Upper lobe of left lung (tissue), 6 donors: ENCODE measurements around the gene NOCT. TPM values are rescaled to one million over a fixed set of nuclear protein-coding genes. Genes with fewer than 3 reads are reported as not detected.
"Not testable (repeated sequence)": the region's sequence is repeated elsewhere in the genome, so short reads cannot be mapped to it uniquely, and the experiment has no call there.

ENCODE experiments used
- ATAC-seq, 2 donors: fragments of 200-7000 bp; cut with Tn5 transposase; one replicate each; pipeline ENCODE4 v1.9.1; 2022; ENCODE audit warnings: mild to moderate bottlenecking in 2 of 2, moderate library complexity in 2 of 2; ENCODE audit not compliant: low FRiP score in 2 of 2
- DNase-seq, 2 donors: peaks; one replicate each; pipeline ENCODE4 v3.0.0-alpha.2; 2019 to 2020
- H3K27ac ChIP-seq, 4 donors: fragments of 200-600 bp; sonication (generic); one replicate each; pipeline ENCODE4 v1.5.1; 2016 to 2019
- H3K27me3 ChIP-seq, 4 donors: fragments of 200-600 bp; sonication (generic); one replicate each; pipeline ENCODE4 v1.5.1; 2017 to 2019
- H3K36me3 ChIP-seq, 4 donors: fragments of 200-600 bp; sonication (generic); one replicate each; pipeline ENCODE4 v1.5.1; 2016 to 2019
- H3K4me1 ChIP-seq, 4 donors: fragments of 200-600 bp; sonication (generic); one replicate each; pipeline ENCODE4 v1.5.1; 2018 to 2019
- H3K4me3 ChIP-seq, 4 donors: fragments of 200-600 bp; sonication (generic); one replicate each; pipeline ENCODE4 v1.5.1; 2017 to 2019; ENCODE audit warnings: mild to moderate bottlenecking in 2 of 4, moderate library complexity in 1 of 4
- H3K9me3 ChIP-seq, 4 donors: fragments of 200-600 bp; sonication (generic); one replicate each; pipeline ENCODE4 v1.5.1; 2018 to 2019
- CTCF ChIP-seq, 6 experiments: fragments of 450-650 bp in 4 of 6; fragments of 200-600 bp in 2 of 6; sonication (generic) in 2 of 6; IDR thresholded peaks; one replicate each; pipeline ENCODE4 v1.5.1; 2016 to 2019; ENCODE audit warnings: antibody characterized with exemption in 6 of 6
- EP300 ChIP-seq, 4 donors: sonication (generic); formaldehyde crosslinking; IDR thresholded peaks; one replicate each; pipeline ENCODE4 v1.5.1; 2017; ENCODE audit warnings: antibody characterized with exemption in 4 of 4, control low read depth in 2 of 4
- POLR2A ChIP-seq, 4 donors: fragments of 450-650 bp; IDR thresholded peaks; one replicate each; pipeline ENCODE4 v1.5.1; 2016 to 2017; ENCODE audit warnings: antibody characterized with exemption in 4 of 4, mild to moderate bottlenecking in 2 of 4
- POLR2AphosphoS5 ChIP-seq, 2 donors: sonication (generic); formaldehyde crosslinking; IDR thresholded peaks; one replicate each; pipeline ENCODE4 v1.5.1; 2017; ENCODE audit warnings: antibody characterized with exemption in 2 of 2
- WGBS, 2 donors: methylation state at CpG; one replicate each; pipeline ENCODE4 v1.1.5; 2017 to 2018; 5-methylcytosine and 5-hydroxymethylcytosine counted together
- total RNA-seq, 6 donors: library from RNA; depleted of rRNA in 4 of 6; stranded (reverse); fragments of >200 nt in 4 of 6; gene quantifications; one replicate each; pipeline versions ENCODE4 v1.1.0 to v1.2.1, GENCODE V29; 2016 to 2021
- donor health status: DM: no; HTN: no; CAD: no; lungs with moderate emphysema.
- donor health status: DM: no; HTN: yes; CAD: no; lungs with severe emphysema.

Gene NOCT
- total RNA-seq, 6 donors from 2014 or later: 1.9 to 14.3 (median 4.7) TPM

DNA sequence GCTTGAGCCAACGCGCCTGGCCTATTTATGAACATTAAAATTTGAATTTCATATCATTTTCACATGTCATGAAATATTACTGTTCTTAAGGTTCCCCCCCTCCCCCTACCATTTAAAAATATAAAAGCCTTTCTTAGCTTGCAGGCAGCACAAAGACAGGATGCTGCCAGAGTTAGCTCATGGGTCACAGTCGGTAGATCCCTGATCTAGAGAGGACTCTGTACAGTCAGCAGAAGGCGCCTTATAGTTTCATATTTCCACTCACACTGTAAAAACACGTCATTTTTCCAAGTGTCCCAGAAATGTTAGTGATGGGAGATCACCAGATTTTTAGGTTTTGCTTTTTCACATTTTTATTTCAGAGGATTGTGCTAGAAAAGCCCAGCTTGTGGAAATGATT lies 12.2 kb downstream of the NOCT start:
- no peaks in the 10 kb centered on the region for H3K27me3 ChIP-seq
- DNase-seq: no peak
- no peaks in the 10 kb centered on the region for H3K9me3 ChIP-seq
- H3K4me1 ChIP-seq: peaks cover 0 to 7% (median 3%) of the 10 kb centered on the region in 4 donors
- no peak overlapping the region for H3K4me3 ChIP-seq
- no peak for ATAC-seq
- H3K27ac ChIP-seq: no peak overlapping the region
- H3K36me3 ChIP-seq: no peaks in the 10 kb centered on the region
- 85% methylated on average over 5 of the region's 5 CpGs for WGBS, 2 donors
- TF ChIP-seq EP300 (IDR thresholded peaks at IDR 0.05): no peak
- no peak for TF ChIP-seq POLR2A (IDR thresholded peaks at IDR 0.05)
- TF ChIP-seq POLR2AphosphoS5 (IDR thresholded peaks at IDR 0.05): no peak
- TF ChIP-seq CTCF (IDR thresholded peaks at IDR 0.05): no peak

- Histone ChIP-seq H3K4me1 (peaks cover 0 to 7% (median 3%) of the 10 kb centered on the region in 4 donors), H3K4me3 (no peak overlapping the region), H3K27me3 (no peaks in the 10 kb centered on the region), H3K9me3 (no peaks in the 10 kb centered on the region), H3K36me3 (no peaks in the 10 kb centered on the region), H3K27ac (no peak overlapping the region)
- DNase-seq (no peak), ATAC-seq (peak in 1 of 2 donors; percentile 12)
- TF ChIP-seq POLR2A (IDR thresholded peaks at IDR 0.05): no peak
- TF ChIP-seq POLR2AphosphoS5 (IDR thresholded peaks at IDR 0.05): no peak
- TF ChIP-seq CTCF (IDR thresholded peaks at IDR 0.05): no peak
- TF ChIP-seq EP300 (IDR thresholded peaks at IDR 0.05): no peak
- 73 to 81% methylated on average over 8 to 11 of the region's 11 CpGs for WGBS, 2 donors
Measured at GRCh38 chr4:139028191-139028661, 12.6 kb downstream of the NOCT start.

DNA sequence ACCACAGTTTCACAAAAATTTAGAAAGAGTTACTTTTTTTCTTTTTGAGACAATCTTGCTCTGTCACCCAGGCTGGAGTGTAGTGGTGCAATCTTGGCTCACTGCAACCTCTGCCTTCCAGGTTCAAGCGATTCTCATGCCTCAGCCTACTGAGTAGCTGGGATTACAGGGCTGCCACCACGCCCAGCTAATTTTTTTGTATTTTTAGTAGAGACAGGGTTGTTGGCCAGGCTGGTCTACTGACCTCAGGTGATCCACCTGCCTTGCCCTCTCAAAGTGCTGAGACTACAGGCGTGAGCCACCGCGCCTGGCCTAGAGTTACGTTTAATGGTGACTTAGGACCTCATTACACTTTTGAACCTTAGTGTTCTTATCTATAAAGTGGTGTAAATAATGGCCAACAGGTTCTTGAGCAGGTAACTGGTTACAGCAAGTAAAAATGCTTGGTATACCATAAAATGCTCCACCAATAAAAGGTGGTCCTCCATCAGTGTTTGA lies 14.3 kb downstream of the NOCT start:
- H3K9me3 ChIP-seq, H3K27me3 ChIP-seq, ATAC-seq, H3K4me1 ChIP-seq, DNase-seq, H3K36me3 ChIP-seq, H3K4me3 ChIP-seq, H3K27ac ChIP-seq: not testable (repeated sequence)
- WGBS, 2 donors: 71 to 82% methylated on average over 6 of the region's 6 CpGs

DNA sequence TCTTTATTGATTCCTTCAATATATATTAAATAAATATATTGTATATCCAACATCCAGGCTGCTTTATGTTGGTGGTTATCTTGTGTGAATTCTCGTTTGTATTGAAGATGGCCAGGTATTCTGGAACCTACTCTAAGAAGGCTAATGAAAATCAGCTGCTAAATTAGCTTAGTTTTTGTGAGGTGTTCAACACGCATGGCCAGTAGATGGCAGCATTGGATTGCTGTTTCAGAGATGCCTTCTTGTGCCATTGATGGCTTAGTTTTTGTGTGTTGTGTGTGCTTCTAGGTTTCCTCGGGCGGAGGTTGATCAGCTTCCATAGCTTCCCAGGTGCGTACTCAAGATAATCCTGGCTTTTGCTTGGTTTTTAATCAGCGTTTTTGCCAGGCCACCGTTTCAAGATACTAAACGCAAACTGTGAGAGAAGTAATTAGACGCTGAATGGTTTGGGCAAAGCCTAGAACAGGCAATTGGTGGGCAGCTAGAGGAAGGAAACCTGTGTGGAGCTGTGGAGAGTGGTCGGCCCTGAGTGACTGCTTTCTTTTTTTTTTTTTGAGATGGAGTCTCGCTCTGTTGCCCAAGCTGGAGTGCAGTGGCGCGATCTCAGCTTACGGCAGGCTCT lies 15.1 kb downstream of the NOCT start:
- H3K4me1 ChIP-seq: peaks cover 0 to 7% (median 3%) of the 10 kb centered on the region in 4 donors
- WGBS, 2 donors: 35 to 46% methylated on average over 14 of the region's 14 CpGs
- H3K27ac ChIP-seq: no peak overlapping the region
- ATAC-seq (peak; percentile 71 to 87), DNase-seq (peak in 1 of 2 donors; percentile 74)
- H3K36me3 ChIP-seq: no peaks in the 10 kb centered on the region
- TF ChIP-seq POLR2A (IDR thresholded peaks at IDR 0.05) (no peak), CTCF (IDR thresholded peaks at IDR 0.05) (peak; percentile 36 to 86 (median 72)), EP300 (IDR thresholded peaks at IDR 0.05) (no peak), POLR2AphosphoS5 (IDR thresholded peaks at IDR 0.05) (no peak)
- H3K27me3 ChIP-seq: no peaks in the 10 kb centered on the region
- no peaks in the 10 kb centered on the region for H3K9me3 ChIP-seq
- no peak overlapping the region for H3K4me3 ChIP-seq

DNA sequence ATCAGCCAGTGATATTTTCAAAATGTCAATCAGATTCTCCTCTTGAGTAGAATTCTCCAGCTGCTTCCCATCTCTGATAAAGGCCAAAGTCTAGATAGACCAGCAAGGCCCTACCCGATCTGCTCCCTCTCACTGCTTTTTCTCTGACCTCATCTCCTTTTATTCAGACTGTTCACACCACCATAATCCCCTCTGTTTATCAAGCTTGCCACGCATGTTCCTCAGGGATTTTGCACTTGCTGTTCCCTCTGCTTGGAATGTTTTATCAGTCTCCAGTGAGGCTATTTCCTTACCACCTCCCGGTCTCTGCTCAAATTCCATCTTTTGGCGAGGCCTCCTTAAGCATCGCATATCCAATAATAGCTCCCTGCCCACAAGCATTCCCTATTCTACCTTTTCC lies 20.1 kb downstream of the NOCT start:
- peaks cover 0 to 14% (median 0%) of the 10 kb centered on the region in 4 donors for H3K36me3 ChIP-seq
- H3K4me1 ChIP-seq: peaks cover 0 to 6% (median 2%) of the 10 kb centered on the region in 4 donors
- WGBS, 2 donors: 94 to 96% methylated on average over 5 of the region's 5 CpGs
- no peak overlapping the region for H3K27ac ChIP-seq
- DNase-seq (no peak), ATAC-seq (no peak)
- no peak for TF ChIP-seq POLR2A (IDR thresholded peaks at IDR 0.05)
- no peak overlapping the region for H3K4me3 ChIP-seq
- no peaks in the 10 kb centered on the region for H3K9me3 ChIP-seq
- H3K27me3 ChIP-seq: no peaks in the 10 kb centered on the region

DNA sequence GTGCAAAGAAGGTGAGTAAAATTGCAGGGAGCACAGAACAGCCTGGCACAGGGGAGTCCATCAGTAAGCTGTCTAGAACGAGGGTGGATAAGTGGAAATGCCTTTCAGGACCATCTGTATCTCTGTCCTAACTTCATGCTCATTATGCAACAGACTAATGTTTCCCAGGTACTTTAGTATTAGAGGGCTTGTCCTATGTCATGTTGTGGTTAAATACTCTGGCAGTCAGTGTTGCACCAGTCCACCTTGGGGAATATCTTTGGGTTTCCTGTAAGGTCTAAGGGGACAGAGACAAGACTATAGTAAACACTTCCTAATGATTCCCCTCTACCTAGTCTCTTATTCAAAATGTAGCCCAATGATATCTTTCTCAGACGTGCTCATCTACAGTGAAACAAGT lies 21.3 kb downstream of the NOCT start:
- 81 to 91% methylated on average over 2 of the region's 2 CpGs for WGBS, 2 donors

More for the DNA sequence above, 21.3 kb downstream of the NOCT start:
- Histone ChIP-seq H3K4me3 (no peak overlapping the region), H3K27ac (no peak overlapping the region), H3K27me3 (no peaks in the 10 kb centered on the region), H3K4me1 (no peaks in the 10 kb centered on the region), H3K9me3 (no peaks in the 10 kb centered on the region), H3K36me3 (peaks cover 0 to 18% (median 0%) of the 10 kb centered on the region in 4 donors)
- ATAC-seq (no peak), DNase-seq (no peak)
- TF ChIP-seq EP300 (IDR thresholded peaks at IDR 0.05) (no peak), POLR2A (IDR thresholded peaks at IDR 0.05) (no peak), CTCF (IDR thresholded peaks at IDR 0.05) (no peak), POLR2AphosphoS5 (IDR thresholded peaks at IDR 0.05) (no peak)
